ENCODE results near the gene SKI. TPM values are rescaled to one million over a fixed set of nuclear protein-coding genes. Genes with fewer than 3 reads are reported as not detected.
A peak's percentile ranks its signal among the peaks of the same experiment; 100 is the strongest.

SKI gene
- total and polyA plus RNA-seq, 2 of the 4 experiments (the other 2 are of a cell fraction), result 2.3 to 20.1 TPM

- TF ChIP-seq MAFK (IDR thresholded peaks at IDR 0.05; ENCODE audit: low read depth, low read length), result no peak
- TF ChIP-seq FOS (IDR thresholded peaks at IDR 0.05; ENCODE audit: low read depth, low read length), result no peak
- no peak for TF ChIP-seq RFX5 (IDR thresholded peaks at IDR 0.05; ENCODE audit: low read depth, low read length)
- TF ChIP-seq RCOR1 (IDR thresholded peaks at IDR 0.05; ENCODE audit: insufficient replicate concordance, low read length), result no peak
- TF ChIP-seq CEBPB (IDR thresholded peaks at IDR 0.05; ENCODE audit: low read depth, low read length), result no peak
- no peak for TF ChIP-seq NFE2L2 (IDR thresholded peaks at IDR 0.05; ENCODE audit: low read depth, low read length)
Observed at GRCh38 chr1:2196901-2197638, 31.0 kb upstream of the SKI start (continued).

GRCh38 chr1:2197707-2198165 is 30.4 kb upstream of the SKI start:
- intact Hi-C loops (cut with micrococcal nuclease) (loop anchor here (5.0 kb wide), 1 partner anchor 115 kb away; no protein-coding TSS in a partner anchor), dilution Hi-C loops (cut with HindIII; ENCODE audit: low sequenced_read_pairs, unreplicated experiment) (no loop called here), in situ Hi-C loops (cut with MboI; ENCODE audit: low sequenced_read_pairs) (loop anchor here (5.0 to 25.0 kb wide), 2 partner anchors 35 to 340 kb away; partner anchors contain the start of genes HES5 and PANK4)
- WGBS, 2 experiments (ENCODE audit: extremely low coverage in 2 of 2, insufficient read length in 1 of 2), result 90% methylated on average over 3 of the region's 10 CpGs; no CpG with 5 or more reads in 1 of the 2 experiments
- no peak for ATAC-seq (ENCODE audit: low read depth)
- no TSS peak for BruUV-seq (replicated peaks)
- no peak overlapping the region for H4K8ac ChIP-seq (ENCODE audit: low read depth in 2 of 2, low read length in 2 of 2)
- no peak overlapping the region for H3K4ac ChIP-seq (ENCODE audit: low read depth, low read length)
- H4K91ac ChIP-seq (ENCODE audit: insufficient read depth, low read depth, low read length), result no peak overlapping the region
- no peak for DNase-seq
- H2AK5ac ChIP-seq (ENCODE audit: low read depth, low read length), result no peak overlapping the region; the same call in 1 of the 2 replicates
- H2AFZ ChIP-seq (replicated peaks; ENCODE audit: low read length, poor library complexity), result peak overlapping the region; percentile 5
- H3K9ac ChIP-seq (ENCODE audit: low read depth, low read length), result no peak overlapping the region
- H4K20me1 ChIP-seq (ENCODE audit: insufficient read depth, low read length), result no peaks in the 10 kb centered on the region
- peaks cover 10 to 37% of the 10 kb centered on the region in 2 experiments for H3K79me1 ChIP-seq (ENCODE audit: low read depth in 1 of 2, low read length in 2 of 2)
- ChIA-PET POLR2A (ENCODE audit: unreplicated experiment) (no interaction called here), CTCF (interaction anchor here (2.0 kb wide), 1 partner anchor 184 kb away, joined by 5 read pairs; no protein-coding TSS in a partner anchor)
- no peak overlapping the region for H4K5ac ChIP-seq (ENCODE audit: low read depth, low read length)
- no peaks in the 10 kb centered on the region for H3K9me1 ChIP-seq (ENCODE audit: insufficient read depth, low read length)
- no peaks in the 10 kb centered on the region for H3K27me3 ChIP-seq (ENCODE audit: control insufficient read depth, insufficient read depth, low read length)
- H2BK15ac ChIP-seq (ENCODE audit: low read depth, low read length), result no peak overlapping the region
- no peak overlapping the region for H3K23ac ChIP-seq (ENCODE audit: low read depth, low read length)
- H3K4me2 ChIP-seq (ENCODE audit: low read depth, low read length), result no peak overlapping the region
- H3K14ac ChIP-seq (replicated peaks; ENCODE audit: low read depth, low read length), result no peak overlapping the region
- no peak overlapping the region for H2BK20ac ChIP-seq (ENCODE audit: low read depth, low read length)
- no peak overlapping the region for H2BK5ac ChIP-seq (ENCODE audit: low read depth, low read length, poor library complexity, severe bottlenecking)
- H3K4me1 ChIP-seq (ENCODE audit: control insufficient read depth, insufficient read depth, low read length), result peaks cover 14% of the 10 kb centered on the region
- no peaks in the 10 kb centered on the region for H3K36me3 ChIP-seq (ENCODE audit: control insufficient read depth, insufficient read depth, low read length)
- H3K4me3 ChIP-seq (ENCODE audit: insufficient read depth, low read depth, low read length), result no peak overlapping the region
- H2AK9ac ChIP-seq (replicated peaks; ENCODE audit: low read depth, low read length, poor library complexity), result no peak overlapping the region
- no peaks in the 10 kb centered on the region for H3K9me3 ChIP-seq (ENCODE audit: control insufficient read depth, insufficient read depth, low read length)
- H2BK120ac ChIP-seq (ENCODE audit: low read depth, low read length), result no peak overlapping the region
- no peak overlapping the region for H3K27ac ChIP-seq (ENCODE audit: insufficient read depth, low read length)
- H3K18ac ChIP-seq (ENCODE audit: low read depth, low read length), result no peak overlapping the region
- no peak overlapping the region for H3K56ac ChIP-seq (ENCODE audit: extremely low read depth, insufficient read depth, low read length)
- TF ChIP-seq MAZ (IDR thresholded peaks at IDR 0.05; ENCODE audit: borderline replicate concordance, low read depth, low read length) (no peak), RAD21 (IDR thresholded peaks at IDR 0.05; ENCODE audit: low read length) (no peak), SMC3 (IDR thresholded peaks at IDR 0.05; ENCODE audit: low read depth, low read length) (no peak), RFX5 (IDR thresholded peaks at IDR 0.05; ENCODE audit: low read depth, low read length) (no peak), POLR2A (IDR thresholded peaks at IDR 0.05; ENCODE audit: low read depth, low read length) (no peak), USF2 (IDR thresholded peaks at IDR 0.05; ENCODE audit: low read depth, low read length) (no peak), BHLHE40 (IDR thresholded peaks at IDR 0.05; ENCODE audit: low read depth, low read length) (no peak), RCOR1 (IDR thresholded peaks at IDR 0.05; ENCODE audit: insufficient replicate concordance, low read length) (no peak), MXI1 (IDR thresholded peaks at IDR 0.05; ENCODE audit: borderline replicate concordance, low read depth, low read length) (no peak), FOS (IDR thresholded peaks at IDR 0.05; ENCODE audit: low read depth, low read length) (no peak), CHD1 (IDR thresholded peaks at IDR 0.05; ENCODE audit: low read depth, low read length) (no peak), ELK1 (IDR thresholded peaks at IDR 0.05; ENCODE audit: borderline replicate concordance, low read depth, low read length) (no peak), MAFK (IDR thresholded peaks at IDR 0.05; ENCODE audit: low read depth, low read length) (no peak)
